GM13977 (cell line): ENCODE results near the gene KIFAP3.

ENCODE experiments used
- DNase-seq: peaks from one replicate; pipeline ENCODE4 v3.0.0; 2012; ENCODE audit warnings: low spot score
- CTCF ChIP-seq: IDR thresholded peaks from 2 replicates; pipeline ENCODE4 v1.5.1; 2012; ENCODE audit warnings: mild to moderate bottlenecking, control low read depth; ENCODE audit not compliant: insufficient read depth; ENCODE audit errors: extremely low read depth, missing control alignments
- in situ Hi-C: fragments of 300-500 bp; cut with MboI; formaldehyde crosslinking; loops from one replicate; pipeline ENCODE4 v1.12.0; 2022; ENCODE audit warnings: low sequenced_read_pairs, low pct_unique_long_range_greater_than_20kb, mixed read lengths, inconsistent platforms; ENCODE audit not compliant: unreplicated experiment

KIFAP3 gene

GRCh38 chr1:169943963-169944526 is 130.4 kb downstream of the KIFAP3 start:
- in situ Hi-C loops = loop anchor here (25.0 kb wide), 1 partner anchor 943 kb away; no protein-coding TSS in a partner anchor
- no peak for DNase-seq
- TF ChIP-seq CTCF = no peak

DNA sequence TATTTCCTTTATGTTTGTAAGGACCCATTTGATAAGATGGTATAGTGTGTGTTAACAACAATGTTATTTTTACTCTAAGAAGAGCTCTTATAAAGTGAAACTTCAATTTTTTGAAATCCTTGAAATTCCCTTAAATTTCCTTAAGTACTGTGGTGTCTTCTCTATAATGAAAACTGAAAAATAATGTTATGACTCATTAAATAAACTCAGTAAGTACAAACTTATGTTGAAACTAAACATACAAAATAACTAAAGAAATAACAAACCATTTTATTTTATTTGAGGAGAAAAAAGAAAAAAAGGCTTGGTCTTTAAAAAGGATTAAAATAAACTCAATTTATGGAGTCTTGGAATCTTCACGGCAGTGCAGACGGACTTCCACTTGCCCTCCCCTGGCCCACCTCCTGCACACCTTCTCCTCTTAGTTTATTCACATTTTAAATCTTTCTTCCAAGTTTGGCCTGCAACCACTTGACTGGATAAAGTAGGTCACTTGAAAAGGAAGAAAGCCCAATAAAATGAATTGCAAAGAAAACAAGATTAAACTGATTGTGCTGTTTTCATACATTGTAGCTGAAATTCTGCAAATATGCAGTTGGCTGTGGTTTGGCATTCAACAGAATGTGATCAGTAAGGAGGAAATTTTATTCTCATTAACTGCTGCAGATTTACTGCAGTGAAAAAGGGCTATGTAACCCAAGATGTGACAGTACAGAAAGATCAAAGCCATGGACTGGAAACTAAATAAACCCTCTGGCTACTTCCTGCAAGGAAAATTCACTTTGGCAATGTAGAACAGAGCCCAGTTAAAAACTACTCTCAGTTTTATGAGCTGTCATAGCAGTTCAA is 132.3 kb downstream of the KIFAP3 start:
- in situ Hi-C loops = loop anchor here (25.0 kb wide), 1 partner anchor 945 kb away; no protein-coding TSS in a partner anchor
- no peak for DNase-seq
- no peak for TF ChIP-seq CTCF

- in situ Hi-C loops = loop anchor here (25.0 kb wide), 1 partner anchor 953 kb away; no protein-coding TSS in a partner anchor
- no peak for TF ChIP-seq CTCF
- no peak for DNase-seq
Observed at GRCh38 chr1:169933984-169934725, 140.3 kb downstream of the KIFAP3 start.

DNA sequence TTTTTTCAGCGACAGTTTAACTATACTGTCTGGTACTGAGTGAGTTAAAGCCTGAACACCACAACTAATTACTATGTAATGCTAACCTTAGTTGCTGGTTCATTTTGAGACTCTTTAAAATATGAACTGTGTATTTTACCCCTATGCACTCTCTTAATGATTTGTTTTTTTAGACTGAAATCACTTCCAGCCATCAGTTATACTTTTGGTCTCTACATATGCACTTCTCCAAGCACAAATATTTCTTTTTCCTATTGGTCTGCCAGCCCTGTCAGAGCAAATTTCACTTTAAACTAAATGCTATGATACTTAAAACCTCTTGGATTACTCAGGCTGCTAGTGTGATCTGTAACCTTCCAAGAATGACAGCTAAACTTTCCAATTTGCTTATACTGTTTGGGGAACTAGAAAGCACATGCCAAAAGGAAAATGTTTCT is 142.7 kb downstream of the KIFAP3 start:
- no peak for TF ChIP-seq CTCF
- in situ Hi-C loops = loop anchor here (25.0 kb wide), 1 partner anchor 955 kb away; no protein-coding TSS in a partner anchor
- no peak for DNase-seq

GRCh38 chr1:169929210-169929526 is 145.3 kb downstream of the KIFAP3 start:
- no peak for DNase-seq
- in situ Hi-C loops = loop anchor here (25.0 kb wide), 1 partner anchor 958 kb away; no protein-coding TSS in a partner anchor
- TF ChIP-seq CTCF = no peak

DNA sequence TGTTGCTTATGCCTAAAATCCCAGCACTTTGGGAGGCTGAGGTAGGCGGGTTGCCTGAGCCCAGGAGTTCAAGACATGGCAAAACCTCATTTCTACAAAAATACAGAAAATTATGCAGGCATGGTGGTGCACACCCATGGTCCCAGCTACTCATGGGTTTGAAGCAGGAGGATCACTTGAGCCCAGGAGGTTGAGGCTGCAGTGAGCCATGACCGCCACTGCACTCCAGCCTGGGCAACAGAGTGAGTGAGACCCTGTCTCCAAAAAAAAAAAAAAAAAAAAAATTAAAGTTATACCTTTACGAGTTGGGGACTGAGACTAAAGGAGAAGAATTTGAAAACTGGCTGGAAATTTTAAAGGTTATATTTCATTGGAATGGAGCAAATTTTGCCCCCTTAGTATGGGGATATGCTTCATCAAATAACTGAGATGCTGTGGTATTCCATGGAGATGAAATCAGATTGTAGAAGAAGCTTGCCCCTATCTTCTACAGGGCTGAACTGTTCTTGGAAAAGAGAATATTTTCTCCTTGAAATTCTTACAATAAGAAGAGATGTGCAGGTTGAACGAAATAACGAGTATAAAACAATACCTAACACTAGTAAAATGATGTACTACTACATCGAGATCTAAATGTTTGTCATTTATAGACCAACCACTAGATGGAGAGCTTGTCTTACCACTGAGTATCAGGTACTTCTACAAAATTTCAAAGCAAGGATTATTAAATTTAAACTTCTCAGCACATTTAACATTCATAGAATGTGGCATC is 145.9 kb downstream of the KIFAP3 start:
- DNase-seq = no peak
- in situ Hi-C loops = loop anchor here (25.0 kb wide), 1 partner anchor 959 kb away; no protein-coding TSS in a partner anchor
- TF ChIP-seq CTCF = peak; percentile 61
